GM21390 (cell line): ENCODE measurements around the gene DMKN.

Source experiments
- ATAC-seq: cut with Tn5 transposase; IDR thresholded peaks from one replicate; pipeline ENCODE4 v1.9.1; 2021; ENCODE audit not compliant: unreplicated experiment

The DMKN gene

DNA sequence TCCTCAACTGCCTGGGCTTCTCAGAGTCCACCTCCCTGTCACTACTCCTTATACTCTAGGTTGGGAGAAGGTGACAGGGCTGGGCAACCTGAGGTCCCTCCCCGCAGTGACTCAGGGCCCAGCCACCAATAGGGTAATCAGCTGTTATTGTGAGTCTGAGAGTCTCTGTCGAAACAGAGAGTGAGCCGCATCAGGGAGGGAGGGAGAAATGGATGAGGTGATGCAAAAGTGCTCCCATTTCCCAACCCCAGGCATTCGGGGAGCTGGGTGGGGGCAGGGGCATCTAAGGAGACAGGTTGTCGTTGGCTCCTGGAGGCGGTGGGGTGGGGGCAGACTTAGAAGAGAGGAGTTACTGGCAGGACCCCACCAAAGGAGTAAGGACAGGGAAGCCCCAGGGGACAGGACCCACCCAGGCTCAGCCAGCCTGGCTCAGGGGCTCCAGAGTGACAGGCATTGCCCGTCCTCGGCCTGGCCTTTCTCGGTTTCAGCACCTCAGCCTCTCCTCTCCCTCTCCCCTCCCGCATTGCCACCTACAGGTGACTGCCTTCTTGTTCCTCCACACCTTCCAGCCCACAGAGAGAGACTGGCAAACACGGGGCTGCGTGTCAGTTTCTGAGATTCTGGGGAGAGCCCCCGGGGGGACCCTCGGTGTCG lies at the start of gene DMKN:
Gene DMKN (minus strand): TSS at position 22 of the 654 bp plus-strand sequence. CDS start 174 bp downstream, outside the sequence.
- no peak for ATAC-seq

DNA sequence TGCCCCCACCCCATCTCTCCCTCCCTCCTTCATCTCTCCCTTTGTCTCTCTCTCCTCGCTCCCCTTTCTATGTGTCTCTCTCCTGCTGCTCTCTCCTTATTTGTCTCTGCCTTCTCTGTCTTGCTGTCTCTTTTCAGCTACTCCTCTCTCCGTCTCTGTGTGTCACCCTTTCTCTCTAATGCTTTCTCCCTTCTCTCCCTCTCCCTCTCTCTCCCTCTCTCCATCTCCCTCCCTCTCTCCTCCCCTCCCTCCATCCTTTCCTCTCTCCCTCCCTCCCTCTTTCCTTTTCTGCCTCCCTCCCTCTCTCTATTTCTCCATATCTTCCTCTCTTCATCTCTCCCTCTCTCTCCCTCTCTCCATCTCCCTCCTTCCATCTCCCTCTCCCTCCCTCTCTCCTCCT lies 49.3 kb upstream of the DMKN start:
- no peak for ATAC-seq

DNA sequence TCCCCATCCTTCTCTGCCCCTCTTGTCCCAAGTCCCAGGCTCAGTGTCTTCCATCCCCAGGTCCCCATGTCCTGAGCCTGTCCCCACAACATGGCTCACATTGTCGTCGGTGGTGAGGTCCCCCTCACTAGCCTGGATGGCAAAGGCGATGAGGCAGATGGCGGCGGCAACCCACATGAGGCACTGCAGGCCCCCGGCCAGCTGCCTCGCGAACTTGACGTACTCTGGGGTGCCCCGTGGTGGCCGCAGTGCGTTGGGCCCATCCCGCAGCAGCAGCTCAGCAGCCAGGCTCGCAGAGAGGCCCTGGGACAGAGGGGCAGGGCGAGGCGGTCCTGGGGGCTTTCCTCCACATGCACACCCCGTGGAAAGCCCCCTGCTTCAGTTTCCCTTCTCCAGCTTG lies 48.9 kb upstream of the DMKN start:
- no peak for ATAC-seq

DNA sequence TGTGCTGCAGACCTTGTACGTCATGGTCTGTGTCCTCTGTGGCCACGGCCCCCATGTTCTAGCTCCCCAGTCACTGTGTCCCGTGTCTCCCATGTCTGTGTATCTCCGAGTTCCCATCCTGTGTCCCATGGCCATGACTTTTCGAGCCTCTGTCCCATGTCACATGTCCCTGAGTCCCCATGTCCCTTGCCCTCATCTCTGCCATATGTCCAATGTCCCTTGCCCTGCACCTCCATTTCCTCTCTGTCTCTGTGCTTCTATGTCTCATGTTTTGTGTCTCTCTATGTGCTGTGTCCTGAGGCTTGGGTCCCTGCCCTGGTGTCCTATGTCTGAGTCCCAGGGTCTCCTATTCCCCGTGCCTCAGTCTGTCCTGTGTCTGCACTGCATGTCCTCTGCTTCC lies 48.0 kb upstream of the DMKN start:
- ATAC-seq = no peak

DNA sequence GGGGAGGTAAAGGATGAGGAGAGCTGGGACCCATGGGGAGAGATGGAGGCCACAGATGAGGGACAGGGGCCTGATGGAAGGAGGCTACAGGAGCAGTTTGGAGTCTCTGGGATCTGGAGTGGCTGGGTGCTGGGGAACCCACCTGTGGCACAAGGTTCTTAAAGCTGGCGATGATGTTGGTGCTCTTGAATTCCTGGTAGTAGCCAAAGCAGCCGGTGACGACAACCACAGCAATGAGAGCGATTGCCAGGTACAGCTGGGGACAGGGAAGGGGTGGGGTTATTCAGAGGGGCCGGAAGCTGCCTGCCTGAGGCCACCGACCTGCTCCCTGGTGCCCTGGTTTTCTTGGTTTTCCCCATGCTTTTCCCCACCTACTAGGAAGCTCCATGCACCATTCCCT lies 47.2 kb upstream of the DMKN start:
- no peak for ATAC-seq

DNA sequence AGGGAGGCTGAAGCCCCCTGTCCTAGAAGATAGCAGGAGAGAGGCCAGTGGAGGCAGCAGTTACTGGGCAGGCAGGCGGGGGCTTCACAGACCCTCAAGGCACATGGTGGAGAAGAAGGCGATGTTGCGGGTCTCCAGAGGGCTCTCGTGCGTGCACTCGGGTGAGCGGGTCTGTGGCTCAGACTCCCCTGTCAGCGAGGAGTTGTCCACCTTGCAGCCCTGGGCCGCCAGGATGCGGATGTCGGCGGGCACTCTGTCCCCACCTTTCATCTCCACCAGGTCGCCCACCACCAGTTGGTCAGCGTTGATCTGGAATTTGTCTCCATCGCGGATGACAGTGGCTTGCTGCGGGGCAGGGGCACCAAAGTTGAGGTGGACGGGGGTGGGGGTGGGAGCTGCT lies 46.8 kb upstream of the DMKN start:
- ATAC-seq = no peak

DNA sequence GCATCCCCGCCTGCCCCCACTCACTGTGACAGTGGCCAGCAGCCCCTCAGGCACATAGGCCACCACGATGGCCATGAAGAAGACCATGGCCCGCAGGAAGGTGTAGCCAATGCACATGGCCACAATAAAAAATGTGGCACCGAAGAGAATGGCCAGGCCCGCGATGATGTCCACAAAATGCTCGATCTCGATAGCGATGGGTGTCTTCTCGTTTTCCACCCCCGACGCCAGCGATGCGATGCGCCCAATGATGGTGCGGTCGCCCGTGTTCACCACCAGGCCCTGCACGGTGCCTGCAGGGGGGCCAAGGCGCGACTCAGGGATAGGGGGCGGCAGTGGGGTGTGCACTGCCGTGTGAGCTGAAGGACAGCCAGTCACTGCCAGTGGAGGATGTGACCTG lies 46.3 kb upstream of the DMKN start:
- no peak for ATAC-seq

GRCh38 chr19:35559281-35559659 lies 45.8 kb upstream of the DMKN start:
- peak; percentile 58 for ATAC-seq

DNA sequence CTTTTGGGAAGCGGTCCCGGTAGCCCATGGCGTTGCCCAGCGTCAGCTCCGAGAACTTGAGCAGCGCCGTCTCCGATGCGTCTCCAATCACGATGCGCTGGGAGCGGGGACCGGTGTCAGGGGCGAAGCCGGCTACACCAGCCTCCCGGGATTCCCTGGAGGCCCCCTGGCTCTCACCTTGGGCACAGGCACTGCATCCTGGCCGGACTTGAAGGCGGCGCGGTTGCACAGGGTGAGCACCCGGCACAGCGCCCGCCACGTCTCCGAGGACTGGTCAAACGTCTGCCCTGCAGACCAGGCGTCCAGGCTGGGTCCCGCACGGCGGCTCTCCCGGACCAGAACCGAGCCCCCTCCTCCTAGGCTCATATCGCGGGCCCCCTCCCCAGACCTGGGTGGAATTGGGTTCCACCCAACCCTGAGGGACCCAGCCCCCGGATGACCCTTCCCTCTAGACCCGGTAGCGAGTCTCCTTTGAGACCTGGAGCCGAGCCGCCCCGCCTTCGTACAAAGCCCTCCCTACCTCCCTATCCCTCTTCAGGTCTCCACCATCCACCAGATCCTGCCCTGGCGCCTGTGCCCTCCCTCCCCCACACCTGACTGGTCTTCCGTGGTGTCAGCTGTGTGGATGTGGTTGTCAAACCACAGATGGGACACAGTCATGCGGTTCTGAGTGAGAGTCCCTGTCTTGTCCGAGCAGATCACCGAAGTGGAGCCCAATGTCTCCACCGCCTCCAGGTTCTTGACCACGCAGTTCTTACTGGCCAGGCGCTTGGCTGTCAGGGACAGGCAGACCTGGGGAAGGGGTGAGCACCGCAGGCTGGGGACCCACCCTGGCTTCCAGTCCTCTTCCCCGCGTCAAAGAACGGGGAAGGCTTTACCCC lies 45.2 kb upstream of the DMKN start:
- ATAC-seq = no peak

- ATAC-seq = no peak
Observed at GRCh38 chr19:35557539-35558399, 44.3 kb upstream of the DMKN start.

- ATAC-seq = no peak
Observed at GRCh38 chr19:35556846-35557538, 43.5 kb upstream of the DMKN start.

GRCh38 chr19:35556025-35556590 lies 42.7 kb upstream of the DMKN start:
- ATAC-seq = no peak

DNA sequence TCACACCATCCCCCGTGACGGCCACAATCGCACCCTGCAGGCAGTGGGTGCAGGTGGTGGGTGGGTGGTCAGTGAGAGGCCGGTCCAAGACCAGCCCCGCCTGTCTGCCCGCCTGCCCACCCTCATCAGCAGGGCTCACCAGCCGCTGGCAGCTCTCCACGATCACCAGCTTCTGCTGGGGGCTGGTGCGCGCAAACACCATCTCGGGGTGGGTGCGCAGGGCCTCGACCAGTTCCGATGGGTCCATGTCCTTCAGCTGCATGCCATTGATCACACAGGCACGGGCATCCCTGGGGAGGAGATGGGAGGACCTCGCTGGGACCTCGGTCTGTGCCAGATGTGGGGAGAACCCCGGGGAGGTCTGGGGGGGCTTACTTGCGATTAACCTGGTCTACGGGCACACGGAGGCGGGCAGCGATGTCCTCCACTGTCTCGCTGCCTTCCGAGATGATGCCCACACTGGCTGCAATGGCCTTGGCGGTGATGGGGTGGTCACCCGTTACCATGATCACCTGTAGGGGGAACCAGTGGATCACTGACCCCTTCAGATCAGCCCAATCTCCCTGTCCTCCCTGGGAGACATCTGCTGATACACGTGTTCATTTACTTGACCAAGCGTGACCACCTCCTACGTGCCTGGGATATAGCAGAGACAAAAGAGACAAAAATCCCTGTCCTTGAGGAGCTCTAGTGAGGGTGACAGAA lies 42.0 kb upstream of the DMKN start:
- ATAC-seq = no peak

DNA sequence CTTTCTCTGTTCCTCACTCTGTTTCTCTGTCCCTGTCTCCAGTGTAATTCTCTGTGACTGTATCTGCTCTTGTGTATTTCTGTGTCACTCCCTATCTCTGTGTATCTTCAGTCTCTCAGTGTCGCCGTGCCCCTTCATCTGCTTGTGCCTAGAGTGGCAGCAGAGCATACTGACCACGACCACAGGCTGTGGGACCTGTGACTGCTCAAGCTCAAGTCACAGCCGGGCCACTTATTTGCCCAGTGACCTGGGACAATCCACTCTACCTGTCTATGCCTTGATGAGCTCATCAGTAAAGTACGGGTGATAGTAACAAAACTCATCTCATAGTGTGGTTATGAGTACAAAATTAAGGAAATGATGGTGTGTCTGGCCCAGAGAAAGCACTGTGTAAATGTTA lies 40.6 kb upstream of the DMKN start:
- ATAC-seq = no peak

GRCh38 chr19:35553385-35554000 lies 40.0 kb upstream of the DMKN start:
- no peak for ATAC-seq

- no peak for ATAC-seq
Observed at GRCh38 chr19:35552534-35553384, 39.3 kb upstream of the DMKN start.

DNA sequence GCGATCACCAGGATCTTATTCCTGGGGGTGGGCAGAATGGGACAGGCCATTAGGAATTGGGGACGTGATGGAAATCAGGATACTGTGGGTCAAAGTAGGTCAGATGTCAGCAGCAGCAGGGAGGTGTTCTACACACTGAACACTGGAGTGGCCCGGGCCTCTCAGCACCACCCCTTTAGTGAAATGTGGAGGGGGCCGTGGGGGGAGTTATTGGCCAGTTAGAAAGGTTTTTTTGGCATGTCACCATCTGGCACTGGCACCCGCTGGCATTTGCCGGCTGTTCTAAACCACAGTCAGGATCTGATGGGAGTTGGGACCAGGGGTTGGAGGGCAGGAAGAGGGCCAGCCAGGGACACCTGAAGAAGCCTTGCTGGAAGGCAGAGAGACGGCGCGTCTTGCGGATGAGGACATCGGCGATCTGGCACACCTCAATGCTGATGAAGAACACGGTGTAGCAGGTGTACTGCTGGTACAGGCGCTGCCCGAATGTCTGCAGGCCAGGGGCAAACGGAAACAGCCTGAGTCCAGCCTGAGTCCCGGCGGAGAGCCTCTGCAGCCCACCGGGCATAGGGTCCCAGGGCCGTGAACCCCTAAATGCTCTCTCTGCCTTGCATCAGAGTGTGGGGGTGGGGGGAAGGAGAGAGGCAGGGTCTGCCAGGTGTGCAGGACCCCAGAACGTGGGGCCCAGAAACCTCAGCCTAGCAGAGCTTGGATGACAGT lies 37.8 kb upstream of the DMKN start:
- no peak for ATAC-seq
